Retinal pigment epithelial cell (primary cell): ENCODE data around the gene HNRNPUL2.
A peak's percentile ranks its signal among the peaks of the same experiment; 100 is the strongest.

Source experiments
- DNase-seq: peaks from one replicate; pipeline ENCODE4 v3.0.0-alpha.2; 2010; ENCODE audit warnings: low read depth
- H3K4me3 ChIP-seq: 2 replicates; pipeline ENCODE4 v1.5.1; 2011; ENCODE audit warnings: mild to moderate bottlenecking, low read length, control low read depth, moderate library complexity
- TF ChIP-seq, protein P1 (sequence below): conservative IDR thresholded peaks from 2 replicates; pipeline ENCODE4 v1.5.1; 2011; ENCODE audit warnings: low read depth, low read length, control low read depth, inconsistent platforms

The HNRNPUL2 gene

DNA sequence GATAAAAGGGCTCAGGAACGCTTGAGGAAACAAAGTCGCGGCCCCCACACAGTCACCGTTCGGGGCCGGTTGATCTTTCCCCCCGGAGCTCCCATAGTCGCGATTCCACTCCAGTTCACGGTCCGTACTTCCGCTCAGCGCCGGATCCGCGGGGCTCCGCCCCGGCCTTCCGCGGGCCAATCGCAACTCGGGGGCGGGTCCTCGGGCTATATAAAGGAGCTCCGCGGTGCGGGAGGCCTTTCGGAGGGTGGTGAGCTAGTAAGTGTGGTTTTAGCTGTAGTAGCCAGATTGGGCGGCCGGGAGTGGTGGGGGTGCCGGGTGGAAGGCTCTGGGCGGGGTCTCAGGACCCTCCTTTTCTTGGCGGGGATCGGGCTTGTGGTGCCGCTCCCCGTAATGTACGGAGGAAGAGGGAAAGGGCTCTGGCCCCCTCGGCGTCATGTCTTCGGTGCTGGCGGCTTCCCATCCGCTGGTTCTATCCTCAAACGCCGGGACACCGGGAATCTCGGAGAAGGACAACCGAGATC, 62.1 kb downstream of the HNRNPUL2 start, which contains the start of the genes C11orf98 and CSKMT:
C11orf98 (minus strand) TSS at position 136 of the 524 bp plus-strand sequence; CDS start at position 95, 41 bp downstream.
CSKMT (plus strand) TSS at position 238 of the 524 bp plus-strand sequence. CDS start 568 bp downstream, outside the sequence.
- no peak for DNase-seq
- TF ChIP-seq, protein P1, sequence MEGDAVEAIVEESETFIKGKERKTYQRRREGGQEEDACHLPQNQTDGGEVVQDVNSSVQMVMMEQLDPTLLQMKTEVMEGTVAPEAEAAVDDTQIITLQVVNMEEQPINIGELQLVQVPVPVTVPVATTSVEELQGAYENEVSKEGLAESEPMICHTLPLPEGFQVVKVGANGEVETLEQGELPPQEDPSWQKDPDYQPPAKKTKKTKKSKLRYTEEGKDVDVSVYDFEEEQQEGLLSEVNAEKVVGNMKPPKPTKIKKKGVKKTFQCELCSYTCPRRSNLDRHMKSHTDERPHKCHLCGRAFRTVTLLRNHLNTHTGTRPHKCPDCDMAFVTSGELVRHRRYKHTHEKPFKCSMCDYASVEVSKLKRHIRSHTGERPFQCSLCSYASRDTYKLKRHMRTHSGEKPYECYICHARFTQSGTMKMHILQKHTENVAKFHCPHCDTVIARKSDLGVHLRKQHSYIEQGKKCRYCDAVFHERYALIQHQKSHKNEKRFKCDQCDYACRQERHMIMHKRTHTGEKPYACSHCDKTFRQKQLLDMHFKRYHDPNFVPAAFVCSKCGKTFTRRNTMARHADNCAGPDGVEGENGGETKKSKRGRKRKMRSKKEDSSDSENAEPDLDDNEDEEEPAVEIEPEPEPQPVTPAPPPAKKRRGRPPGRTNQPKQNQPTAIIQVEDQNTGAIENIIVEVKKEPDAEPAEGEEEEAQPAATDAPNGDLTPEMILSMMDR, result no peak
- peak within 1 kb of the TSS; percentile 88 for H3K4me3 ChIP-seq

- TF ChIP-seq, protein P1, result no peak
- DNase-seq, result no peak
- H3K4me3 ChIP-seq, result peak overlapping the region; percentile 88
These were observed 62.7 kb downstream of the HNRNPUL2 start for GRCh38 chr11:62664405-62665074.
